Panc1 (cell line): ENCODE data around the gene PCDHB3. TPM values are rescaled to one million over a fixed set of nuclear protein-coding genes. Genes with fewer than 3 reads are reported as not detected.

Experiments used
- ATAC-seq: fragments of 200-7000 bp; cut with Tn5 transposase; 2 replicates; pipeline ENCODE4 v1.9.1; 2020; ENCODE audit warnings: mild to moderate bottlenecking, moderate library complexity
- BruUV-seq: library from RNA; stranded (reverse); fragments of 400-500 nt; replicated peaks from 2 replicates; lab custom pipeline; 2021; lab: Mats Ljungman, UMichigan
- CTCF ChIA-PET: fragments of 300-600 bp; sonication (Branson Sonifier 250); formaldehyde crosslinking; loops from one replicate; lab custom pipeline; 2022; ENCODE audit warnings: antibody characterized with exemption; lab: Charles Lee
- POLR2A ChIA-PET: fragments of 300-600 bp; sonication (Branson Sonifier 250); formaldehyde crosslinking; loops from one replicate; lab custom pipeline; 2022; ENCODE audit warnings: antibody characterized with exemption; lab: Charles Lee
- DNase-seq: peaks from one replicate; pipeline ENCODE4 v3.0.0-alpha.2; 2010; ENCODE audit warnings: low read depth, low spot score
- H3K27ac ChIP-seq: 2 replicates; pipeline ENCODE4 v1.5.1; 2011; ENCODE audit warnings: mild to moderate bottlenecking, low read length, inconsistent platforms
- H3K27me3 ChIP-seq: fragments of 200-500 bp; sonication (Bioruptor generic); 2 replicates; pipeline ENCODE4 v1.6.0; 2014; ENCODE audit warnings: low read length, inconsistent platforms; ENCODE audit not compliant: control insufficient read depth, insufficient read depth
- H3K36me3 ChIP-seq: fragments of 200-500 bp; sonication (Bioruptor generic); 2 replicates; pipeline ENCODE4 v1.5.1; 2014; ENCODE audit warnings: inconsistent platforms, mild to moderate bottlenecking, low read length, moderate library complexity; ENCODE audit not compliant: control insufficient read depth, insufficient read depth
- H3K4me1 ChIP-seq: 2 replicates; pipeline ENCODE4 v1.5.1; 2011; ENCODE audit warnings: inconsistent platforms, mild to moderate bottlenecking, low read length, moderate library complexity; ENCODE audit not compliant: control insufficient read depth, insufficient read depth
- H3K4me3 ChIP-seq, 2 experiments: 2 replicates each; pipeline ENCODE4 v1.5.1; 2011 to 2012; ENCODE audit warnings: low read depth in 2 of 2, low read length in 2 of 2, mild to moderate bottlenecking in 2 of 2, inconsistent platforms in 1 of 2, moderate library complexity in 1 of 2
- H3K9me3 ChIP-seq: fragments of 200-500 bp; sonication (Bioruptor generic); 2 replicates; pipeline ENCODE4 v1.5.1; 2014; ENCODE audit warnings: low read depth, mild to moderate bottlenecking, inconsistent platforms, low read length, moderate library complexity; ENCODE audit not compliant: control insufficient read depth, insufficient read depth
- POLR2AphosphoS5 ChIP-seq: IDR thresholded peaks from 2 replicates; pipeline ENCODE4 v1.6.1; 2012; ENCODE audit warnings: mild to moderate bottlenecking, low read depth, low read length, moderate library complexity
- REST ChIP-seq, 2 experiments: IDR thresholded peaks; 2 replicates each; pipeline ENCODE4 v1.6.1; 2011 to 2012; ENCODE audit warnings: low read depth in 2 of 2, control low read depth in 1 of 2, low read length in 1 of 2, mild to moderate bottlenecking in 1 of 2, moderate library complexity in 1 of 2; ENCODE audit not compliant: insufficient read depth in 1 of 2
- SIN3A ChIP-seq: IDR thresholded peaks from 2 replicates; pipeline ENCODE4 v1.6.1; 2012; ENCODE audit warnings: low read depth, mild to moderate bottlenecking, low read length, moderate library complexity, borderline replicate concordance; ENCODE audit not compliant: insufficient read depth
- TCF7L2 ChIP-seq: IDR thresholded peaks from 2 replicates; pipeline ENCODE4 v1.6.1; 2011; ENCODE audit warnings: mild to moderate bottlenecking, low read depth, low read length, inconsistent platforms
- in situ Hi-C: cut with HindIII; loops from 2 replicates; pipeline ENCODE4 v1.10.0; 2016; ENCODE audit warnings: low sequenced_read_pairs, low pct_unique_long_range_greater_than_20kb
- intact Hi-C: fragments of 100-400 bp; cut with micrococcal nuclease; formaldehyde crosslinking; loops from one replicate; pipeline ENCODE4 v1.10.0; 2022; ENCODE audit not compliant: unreplicated experiment
- total RNA-seq: library from RNA; stranded (reverse); gene quantifications from one replicate; pipeline ENCODE4 v1.2.1, GENCODE V29; 2021; ENCODE audit not compliant: unreplicated experiment
- TF ChIP-seq, protein P1 (sequence below): fragments of 450-650 bp; IDR thresholded peaks from 2 replicates; pipeline ENCODE4 v1.5.1; 2017; ENCODE audit warnings: mild to moderate bottlenecking

The PCDHB3 gene
- total RNA-seq, 1 experiment from 2014 or later = 0.92 TPM

DNA sequence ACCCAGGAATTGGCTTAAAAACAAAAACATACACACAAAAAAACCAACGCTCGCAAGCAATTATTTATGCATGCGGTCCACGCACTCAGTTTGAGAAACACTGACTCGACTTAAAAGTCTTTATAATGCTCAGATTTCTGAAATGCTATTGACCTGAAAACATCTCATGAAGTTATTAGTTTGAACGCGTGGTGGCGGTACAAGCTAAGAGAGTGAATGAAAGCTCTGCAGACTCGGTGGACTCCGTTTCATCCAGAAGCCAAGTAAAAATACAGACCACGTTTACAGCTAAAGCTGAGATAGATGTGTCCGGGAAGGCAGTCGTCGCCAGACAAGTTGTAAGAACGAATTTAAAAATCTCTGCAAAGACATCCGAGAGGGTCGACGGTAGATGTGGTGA lies 49.5 kb downstream of the PCDHB3 start, which contains the start of gene PCDHB6:
Gene PCDHB6 (plus strand): TSS at position 246 of the 400 bp plus-strand sequence. CDS start 201 bp downstream, outside the sequence.
- intact Hi-C loops = no loop called here
- DNase-seq (no peak), ATAC-seq (peak; percentile 87)
- CTCF ChIA-PET = no interaction called here
- Histone ChIP-seq H3K27me3 (no peaks in the 10 kb centered on the region), H3K4me3 (peak within 1 kb of the TSS; percentile 39 to 45), H3K36me3 (no peaks in the 10 kb centered on the region), H3K4me1 (no peaks in the 10 kb centered on the region), H3K27ac (no peak within 1 kb of the TSS), H3K9me3 (no peaks in the 10 kb centered on the region)
- in situ Hi-C loops = no loop called here
- BruUV-seq = no TSS peak
- POLR2A ChIA-PET = no interaction called here
- no peak for TF ChIP-seq SIN3A
- TF ChIP-seq, protein P1, sequence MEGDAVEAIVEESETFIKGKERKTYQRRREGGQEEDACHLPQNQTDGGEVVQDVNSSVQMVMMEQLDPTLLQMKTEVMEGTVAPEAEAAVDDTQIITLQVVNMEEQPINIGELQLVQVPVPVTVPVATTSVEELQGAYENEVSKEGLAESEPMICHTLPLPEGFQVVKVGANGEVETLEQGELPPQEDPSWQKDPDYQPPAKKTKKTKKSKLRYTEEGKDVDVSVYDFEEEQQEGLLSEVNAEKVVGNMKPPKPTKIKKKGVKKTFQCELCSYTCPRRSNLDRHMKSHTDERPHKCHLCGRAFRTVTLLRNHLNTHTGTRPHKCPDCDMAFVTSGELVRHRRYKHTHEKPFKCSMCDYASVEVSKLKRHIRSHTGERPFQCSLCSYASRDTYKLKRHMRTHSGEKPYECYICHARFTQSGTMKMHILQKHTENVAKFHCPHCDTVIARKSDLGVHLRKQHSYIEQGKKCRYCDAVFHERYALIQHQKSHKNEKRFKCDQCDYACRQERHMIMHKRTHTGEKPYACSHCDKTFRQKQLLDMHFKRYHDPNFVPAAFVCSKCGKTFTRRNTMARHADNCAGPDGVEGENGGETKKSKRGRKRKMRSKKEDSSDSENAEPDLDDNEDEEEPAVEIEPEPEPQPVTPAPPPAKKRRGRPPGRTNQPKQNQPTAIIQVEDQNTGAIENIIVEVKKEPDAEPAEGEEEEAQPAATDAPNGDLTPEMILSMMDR = peak; percentile 69

DNA sequence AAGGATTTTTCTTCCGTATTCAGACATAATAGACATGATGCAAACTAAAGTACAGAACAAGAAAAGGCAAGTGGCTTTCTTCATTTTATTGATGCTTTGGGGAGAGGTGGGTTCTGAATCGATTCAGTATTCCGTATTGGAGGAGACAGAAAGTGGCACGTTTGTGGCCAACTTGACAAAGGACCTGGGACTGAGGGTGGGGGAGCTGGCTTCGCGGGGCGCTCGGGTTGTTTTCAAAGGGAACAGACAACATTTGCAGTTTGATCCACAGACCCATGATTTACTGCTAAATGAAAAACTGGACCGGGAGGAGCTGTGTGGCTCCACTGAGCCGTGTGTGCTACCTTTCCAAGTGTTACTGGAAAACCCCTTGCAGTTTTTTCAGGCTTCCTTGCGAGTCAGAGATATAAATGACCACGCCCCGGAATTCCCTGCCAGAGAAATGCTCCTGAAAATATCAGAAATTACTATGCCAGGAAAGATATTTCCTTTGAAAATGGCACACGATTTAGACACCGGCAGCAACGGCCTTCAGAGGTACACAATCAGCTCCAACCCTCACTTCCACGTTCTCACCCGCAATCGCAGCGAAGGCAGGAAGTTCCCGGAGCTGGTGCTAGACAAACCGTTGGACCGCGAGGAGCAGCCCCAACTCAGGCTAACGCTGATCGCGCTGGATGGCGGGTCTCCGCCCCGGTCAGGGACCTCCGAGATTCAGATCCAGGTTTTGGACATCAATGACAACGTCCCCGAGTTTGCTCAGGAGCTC lies 50.1 kb downstream of the PCDHB3 start:
- no TSS peak for BruUV-seq
- no peak for DNase-seq
- Histone ChIP-seq H3K27me3 (no peaks in the 10 kb centered on the region), H3K4me3 (peak overlapping the region; percentile 39 to 45), H3K9me3 (no peaks in the 10 kb centered on the region), H3K4me1 (peaks cover under 1% of the 10 kb centered on the region; the same call in 1 of the 2 replicates), H3K27ac (no peak overlapping the region), H3K36me3 (no peaks in the 10 kb centered on the region)
- in situ Hi-C loops (no loop called here), intact Hi-C loops (no loop called here)
- CTCF ChIA-PET = interaction anchor here (0.6 kb wide), 1 partner anchor 55 kb away, joined by 3 read pairs; no protein-coding TSS in a partner anchor
- ATAC-seq = 0 out of 2 replicates have a peak, but pooled peaks have one; percentile 66
- POLR2A ChIA-PET = no interaction called here
- TF ChIP-seq REST (IDR thresholded peaks at IDR 0.05; ENCODE audit: insufficient read depth in 1 of 2, low read depth in 2 of 2, low read length in 1 of 2) (no peak), TCF7L2 (no peak), SIN3A (no peak), POLR2AphosphoS5 (no peak)
- TF ChIP-seq, protein P1 = no peak; the same call in 1 of the 2 replicates
